ENCODE measurements around the gene DRC7. TPM values are rescaled to one million over a fixed set of nuclear protein-coding genes. Genes with fewer than 3 reads are reported as not detected.

Gene DRC7
- total and polyA plus RNA-seq, 9 of the 15 experiments (the other 6 are each of a cell fraction or from before 2014, with no cell fraction given): 0.04 to 0.33 (median 0.12) TPM; not detected in 3

GRCh38 chr16:57667526-57668262, 26.9 kb upstream of the DRC7 start (continued):
- TF ChIP-seq ZBTB26 (CRISPR knock-in tag; IDR thresholded peaks at IDR 0.05) (0 out of 2 replicates have a peak, but pooled peaks have one; percentile 22), ZNF586 (CRISPR knock-in tag; conservative IDR thresholded peaks at IDR 0.05) (no peak), SMARCA5 (IDR thresholded peaks at IDR 0.05) (peak; percentile 29; the same call in 1 of the 2 replicates), ZEB2 (IDR thresholded peaks at IDR 0.05) (0 out of 2 replicates have a peak, but pooled peaks have one; percentile 53), BRD9 (IDR thresholded peaks at IDR 0.05; ENCODE audit: low read depth, partially characterized antibody) (peak; percentile 84), TAF7 (tag; IDR thresholded peaks at IDR 0.05) (no peak), ZC3H4 (CRISPR knock-in tag; IDR thresholded peaks at IDR 0.05; ENCODE audit: borderline replicate concordance) (no peak), NCOA1 (IDR thresholded peaks at IDR 0.05; ENCODE audit: low read depth) (peak; percentile 90), ZNF830 (CRISPR knock-in tag; IDR thresholded peaks at IDR 0.05) (no peak), DPF2 (IDR thresholded peaks at IDR 0.05) (peak; percentile 69), POU5F1 (IDR thresholded peaks at IDR 0.05; ENCODE audit: borderline replicate concordance, low read depth, low read length, partially characterized antibody) (no peak), SAP30 (IDR thresholded peaks at IDR 0.05; ENCODE audit: borderline replicate concordance, insufficient read depth, low read depth, low read length, poor library complexity, severe bottlenecking) (no peak), POLR2H (tag; IDR thresholded peaks at IDR 0.05; ENCODE audit: low read depth) (no peak), ASH1L (IDR thresholded peaks at IDR 0.05; ENCODE audit: borderline replicate concordance, low read depth, partially characterized antibody) (no peak), ZNF589 (CRISPR knock-in tag; IDR thresholded peaks at IDR 0.05; ENCODE audit: low read depth) (peak; percentile 95), ETV1 (tag; conservative IDR thresholded peaks at IDR 0.05; ENCODE audit: low read depth) (peak; percentile 94), KLF10 (CRISPR knock-in tag; IDR thresholded peaks at IDR 0.05) (no peak), EP300 (IDR thresholded peaks at IDR 0.05; ENCODE audit: low read length) (peak; percentile 84), ZNF217 (CRISPR knock-in tag; IDR thresholded peaks at IDR 0.05) (no peak), JUNB (CRISPR knock-in tag; conservative IDR thresholded peaks at IDR 0.05) (no peak), ZNF699 (CRISPR knock-in tag; IDR thresholded peaks at IDR 0.05; ENCODE audit: insufficient replicate concordance) (no peak), SUPT5H (IDR thresholded peaks at IDR 0.05) (no peak), DIDO1 (tag; IDR thresholded peaks at IDR 0.05; ENCODE audit: low read depth) (no peak), OTX1 (CRISPR knock-in tag; IDR thresholded peaks at IDR 0.05) (no peak), HDAC2 (IDR thresholded peaks at IDR 0.05) (no peak), RBM25 (IDR thresholded peaks at IDR 0.05; ENCODE audit: low read depth, low read length, severe bottlenecking) (no peak)
- TF ChIP-seq, protein P1, sequence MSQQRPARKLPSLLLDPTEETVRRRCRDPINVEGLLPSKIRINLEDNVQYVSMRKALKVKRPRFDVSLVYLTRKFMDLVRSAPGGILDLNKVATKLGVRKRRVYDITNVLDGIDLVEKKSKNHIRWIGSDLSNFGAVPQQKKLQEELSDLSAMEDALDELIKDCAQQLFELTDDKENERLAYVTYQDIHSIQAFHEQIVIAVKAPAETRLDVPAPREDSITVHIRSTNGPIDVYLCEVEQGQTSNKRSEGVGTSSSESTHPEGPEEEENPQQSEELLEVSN (IDR thresholded peaks at IDR 0.05; ENCODE audit: borderline replicate concordance in 1 of 2, extremely low read depth in 1 of 2, insufficient read depth in 1 of 2, insufficient read length in 1 of 2, low read depth in 1 of 2, low read length in 1 of 2, poor library complexity in 1 of 2, severe bottlenecking in 1 of 2): no peak
- TF ChIP-seq, protein P2, sequence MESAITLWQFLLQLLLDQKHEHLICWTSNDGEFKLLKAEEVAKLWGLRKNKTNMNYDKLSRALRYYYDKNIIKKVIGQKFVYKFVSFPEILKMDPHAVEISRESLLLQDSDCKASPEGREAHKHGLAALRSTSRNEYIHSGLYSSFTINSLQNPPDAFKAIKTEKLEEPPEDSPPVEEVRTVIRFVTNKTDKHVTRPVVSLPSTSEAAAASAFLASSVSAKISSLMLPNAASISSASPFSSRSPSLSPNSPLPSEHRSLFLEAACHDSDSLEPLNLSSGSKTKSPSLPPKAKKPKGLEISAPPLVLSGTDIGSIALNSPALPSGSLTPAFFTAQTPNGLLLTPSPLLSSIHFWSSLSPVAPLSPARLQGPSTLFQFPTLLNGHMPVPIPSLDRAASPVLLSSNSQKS (CRISPR knock-in tag; IDR thresholded peaks at IDR 0.05): no peak
